IMR-90 (cell line): ENCODE results near the gene EGFR. TPM values are rescaled to one million over a fixed set of nuclear protein-coding genes. Genes with fewer than 3 reads are reported as not detected.

Source experiments
- ATAC-seq: fragments of 200-7000 bp; cut with Tn5 transposase; 2 replicates; pipeline ENCODE4 v1.9.1; 2020; ENCODE audit warnings: low read depth, mild to moderate bottlenecking, moderate library complexity
- BruUV-seq: library from RNA; stranded (reverse); fragments of 400-500 nt; replicated peaks from 2 replicates; lab custom pipeline; 2021; lab: Mats Ljungman, UMichigan
- CTCF ChIA-PET: fragments of 300-600 bp; formaldehyde crosslinking; extraction: SDS; loops from one replicate; lab custom pipeline; 2021; ENCODE audit warnings: antibody characterized with exemption; lab: Yijun Ruan, JAX
- POLR2A ChIA-PET: fragments of 300-600 bp; sonication (Branson Sonifier 250); formaldehyde crosslinking; loops from one replicate; lab custom pipeline; 2022; ENCODE audit warnings: antibody characterized with exemption; ENCODE audit not compliant: unreplicated experiment; lab: Charles Lee
- DNase-seq: peaks from one replicate; pipeline ENCODE4 v3.0.0; 2013
- H2AFZ ChIP-seq: replicated peaks from 2 replicates; pipeline ENCODE3; 2013; ENCODE audit warnings: low read length, mild to moderate bottlenecking; ENCODE audit not compliant: poor library complexity
- H2AK5ac ChIP-seq: 2 replicates; pipeline ENCODE4 v1.6.1; 2013; ENCODE audit warnings: low read depth, low read length, inconsistent platforms
- H2AK9ac ChIP-seq: replicated peaks from 2 replicates; pipeline ENCODE3; 2013; ENCODE audit warnings: mild to moderate bottlenecking, low read depth, low read length, moderate library complexity; ENCODE audit not compliant: poor library complexity
- H2BK120ac ChIP-seq: 2 replicates; pipeline ENCODE4 v1.6.1; 2013; ENCODE audit warnings: low read depth, low read length, inconsistent platforms
- H2BK15ac ChIP-seq: 3 replicates; pipeline ENCODE4 v1.6.1; 2013; ENCODE audit warnings: low read depth, low read length, inconsistent platforms
- H2BK20ac ChIP-seq: 2 replicates; pipeline ENCODE4 v1.6.1; 2013; ENCODE audit warnings: low read depth, mild to moderate bottlenecking, inconsistent platforms, low read length, moderate library complexity
- H2BK5ac ChIP-seq: 2 replicates; pipeline ENCODE4 v1.6.1; 2013; ENCODE audit warnings: mild to moderate bottlenecking, low read depth, low read length, inconsistent platforms; ENCODE audit not compliant: poor library complexity, severe bottlenecking
- H3K14ac ChIP-seq: replicated peaks from 2 replicates; pipeline ENCODE4 v1.6.1; 2013; ENCODE audit warnings: low read depth, low read length, inconsistent platforms
- H3K18ac ChIP-seq: 2 replicates; pipeline ENCODE4 v1.6.1; 2013; ENCODE audit warnings: low read depth, low read length, control low read depth
- H3K23ac ChIP-seq: 2 replicates; pipeline ENCODE4 v1.6.1; 2013; ENCODE audit warnings: low read depth, low read length, inconsistent platforms
- H3K27ac ChIP-seq: 2 replicates; pipeline ENCODE4 v1.5.1; 2013; ENCODE audit warnings: mild to moderate bottlenecking, control low read depth, low read length; ENCODE audit not compliant: insufficient read depth
- H3K27me3 ChIP-seq: 2 replicates; pipeline ENCODE4 v1.6.1; 2013; ENCODE audit warnings: low read length; ENCODE audit not compliant: control insufficient read depth, insufficient read depth
- H3K36me3 ChIP-seq: 2 replicates; pipeline ENCODE4 v1.6.1; 2013; ENCODE audit warnings: low read length, mixed read lengths; ENCODE audit not compliant: control insufficient read depth, insufficient read depth
- H3K4ac ChIP-seq: 2 replicates; pipeline ENCODE4 v1.6.1; 2013; ENCODE audit warnings: low read depth, low read length, inconsistent platforms
- H3K4me1 ChIP-seq: 2 replicates; pipeline ENCODE4 v1.6.1; 2013; ENCODE audit warnings: low read length, mixed read lengths; ENCODE audit not compliant: control insufficient read depth, insufficient read depth
- H3K4me2 ChIP-seq: 2 replicates; pipeline ENCODE4 v1.6.1; 2013; ENCODE audit warnings: low read depth, mild to moderate bottlenecking, control low read depth, low read length, moderate library complexity
- H3K4me3 ChIP-seq: 2 replicates; pipeline ENCODE4 v1.5.1; 2013; ENCODE audit warnings: low read depth, mild to moderate bottlenecking, control low read depth, low read length, moderate library complexity; ENCODE audit not compliant: insufficient read depth
- H3K56ac ChIP-seq: 2 replicates; pipeline ENCODE4 v1.6.1; 2013; ENCODE audit warnings: low read length, inconsistent platforms; ENCODE audit not compliant: insufficient read depth; ENCODE audit errors: extremely low read depth
- H3K79me1 ChIP-seq, 2 experiments: 2 replicates each; pipeline ENCODE4 v1.6.1; 2013; ENCODE audit warnings: low read length in 2 of 2, inconsistent platforms in 1 of 2, low read depth in 1 of 2
- H3K9ac ChIP-seq: 2 replicates; pipeline ENCODE4 v1.6.1; 2013; ENCODE audit warnings: low read depth, low read length, control low read depth
- H3K9me1 ChIP-seq: 2 replicates; pipeline ENCODE4 v1.6.1; 2013; ENCODE audit warnings: low read length, inconsistent platforms; ENCODE audit not compliant: insufficient read depth
- H3K9me3 ChIP-seq: 2 replicates; pipeline ENCODE4 v1.6.1; 2013; ENCODE audit warnings: low read length; ENCODE audit not compliant: control insufficient read depth, insufficient read depth
- H4K20me1 ChIP-seq: 2 replicates; pipeline ENCODE4 v1.6.1; 2013; ENCODE audit warnings: low read length, inconsistent platforms; ENCODE audit not compliant: insufficient read depth
- H4K5ac ChIP-seq: 2 replicates; pipeline ENCODE4 v1.6.1; 2013; ENCODE audit warnings: mild to moderate bottlenecking, low read depth, low read length, control low read depth
- H4K8ac ChIP-seq, 2 experiments: 2 replicates each; pipeline ENCODE4 v1.6.1; 2013; ENCODE audit warnings: low read depth in 2 of 2, low read length in 2 of 2, control low read depth in 1 of 2, inconsistent platforms in 1 of 2
- H4K91ac ChIP-seq: 2 replicates; pipeline ENCODE4 v1.6.1; 2013; ENCODE audit warnings: low read depth, low read length, inconsistent platforms; ENCODE audit not compliant: insufficient read depth
- CTCF ChIP-seq: conservative IDR thresholded peaks from 2 replicates; pipeline ENCODE4 v1.5.1; 2012; ENCODE audit warnings: mild to moderate bottlenecking, low read depth, low read length, improper control_type of control experiment
- ELK1 ChIP-seq: fragments of 150-350 bp; IDR thresholded peaks from 2 replicates; pipeline ENCODE4 v1.6.1; 2016; ENCODE audit warnings: low read depth, mild to moderate bottlenecking, low read length, moderate library complexity, borderline replicate concordance
- FOS ChIP-seq: fragments of 150-350 bp; IDR thresholded peaks from 2 replicates; pipeline ENCODE4 v1.6.1; 2016; ENCODE audit warnings: low read depth, low read length
- MAFK ChIP-seq: IDR thresholded peaks from 2 replicates; pipeline ENCODE4 v1.6.1; 2012; ENCODE audit warnings: low read depth, low read length, improper control_type of control experiment
- NFE2L2 ChIP-seq: fragments of 150-350 bp; IDR thresholded peaks from 2 replicates; pipeline ENCODE4 v1.6.1; 2016; ENCODE audit warnings: low read depth, mild to moderate bottlenecking, low read length
- POLR2A ChIP-seq: IDR thresholded peaks from 2 replicates; pipeline ENCODE4 v1.6.1; 2012; ENCODE audit warnings: mild to moderate bottlenecking, low read depth, low read length
- RAD21 ChIP-seq: IDR thresholded peaks from 2 replicates; pipeline ENCODE4 v1.6.1; 2012; ENCODE audit warnings: low read length, improper control_type of control experiment
- RCOR1 ChIP-seq: IDR thresholded peaks from 2 replicates; pipeline ENCODE4 v1.6.1; 2012; ENCODE audit warnings: mild to moderate bottlenecking, low read length, improper control_type of control experiment; ENCODE audit not compliant: insufficient replicate concordance
- RFX5 ChIP-seq: IDR thresholded peaks from 2 replicates; pipeline ENCODE4 v1.8.0; 2012; ENCODE audit warnings: low read depth, mild to moderate bottlenecking, low read length, moderate library complexity
- SMC3 ChIP-seq: fragments of 150-350 bp; IDR thresholded peaks from 2 replicates; pipeline ENCODE4 v1.6.1; 2016; ENCODE audit warnings: low read depth, mild to moderate bottlenecking, antibody characterized with exemption, low read length, moderate library complexity
- USF2 ChIP-seq: fragments of 150-350 bp; IDR thresholded peaks from 2 replicates; pipeline ENCODE4 v1.6.1; 2017; ENCODE audit warnings: mild to moderate bottlenecking, antibody characterized with exemption, low read length, low read depth
- WGBS, 2 experiments: methylation state at CpG; one replicate each; pipeline versions ENCODE4 v1.1.5 to v1.1.7; 2013; ENCODE audit warnings: missing lambda C conversion rate in 2 of 2; ENCODE audit not compliant: insufficient read length in 1 of 2; ENCODE audit errors: extremely low coverage in 2 of 2; 5-methylcytosine and 5-hydroxymethylcytosine counted together
- dilution Hi-C: fragments of 300-500 bp; cut with HindIII; formaldehyde crosslinking; loops from one replicate; pipeline ENCODE4 v1.14.3; 2018; ENCODE audit warnings: low sequenced_read_pairs; ENCODE audit not compliant: unreplicated experiment
- in situ Hi-C: fragments of 300-500 bp; cut with MboI; formaldehyde crosslinking; loops from 3 replicates; pipeline ENCODE4 v1.14.3; 2019; ENCODE audit warnings: low sequenced_read_pairs, inconsistent platforms, mixed read lengths
- intact Hi-C: fragments of 100-400 bp; cut with micrococcal nuclease; formaldehyde crosslinking; loops from 2 replicates; pipeline ENCODE4 v1.10.0; 2022
- polyA plus RNA-seq, 3 experiments: library from polyadenylated mRNA; depleted of rRNA; stranded (reverse); fragments of >200 nt; gene quantifications; 2 replicates each; pipeline ENCODE4 v1.2.3, GENCODE V29; 2012; ENCODE audit warnings: low replicate concordance in 1 of 3
- total RNA-seq: library from RNA; depleted of rRNA; stranded (reverse); fragments of >200 nt; gene quantifications from 2 replicates; pipeline ENCODE4 v1.2.3, GENCODE V29; 2012

The EGFR gene
- total and polyA plus RNA-seq, 2 of the 4 experiments (the other 2 are of a cell fraction) = 36.9 to 60.4 TPM

- no peak for DNase-seq
- H3K4me3 ChIP-seq = no peak overlapping the region
- H3K27me3 ChIP-seq = no peaks in the 10 kb centered on the region
- no peak overlapping the region for H2AK5ac ChIP-seq
- H3K79me1 ChIP-seq = peaks cover 20 to 70% of the 10 kb centered on the region in 2 experiments
- 0 out of 2 replicates have a peak, but pooled peaks cover 5% of the 10 kb centered on the region for H3K36me3 ChIP-seq
- H3K18ac ChIP-seq = 0 out of 2 replicates have a peak overlapping the region, but pooled peaks have one; percentile 8
- H4K8ac ChIP-seq = no peak overlapping the region
- H4K5ac ChIP-seq = peak overlapping the region; percentile 10; the same call in 1 of the 2 replicates
- H3K9me1 ChIP-seq = peaks cover 35% of the 10 kb centered on the region
- no peak overlapping the region for H2BK20ac ChIP-seq
- no peak overlapping the region for H3K4me2 ChIP-seq
- no peak for TF ChIP-seq FOS
- no peak for TF ChIP-seq RCOR1
- no peak for TF ChIP-seq CTCF
- no peak for TF ChIP-seq USF2
- no peak for TF ChIP-seq POLR2A
- TF ChIP-seq RFX5 = no peak
- no peak for TF ChIP-seq MAFK
- no peak for TF ChIP-seq RAD21
- TF ChIP-seq SMC3 = no peak
- no peak for TF ChIP-seq ELK1
- no peak for TF ChIP-seq NFE2L2
- H4K91ac ChIP-seq = no peak overlapping the region
- H2BK5ac ChIP-seq = peak overlapping the region; percentile 3
- peak overlapping the region; percentile 5; the same call in 1 of the 2 replicates for H3K4ac ChIP-seq
- no peak overlapping the region for H2BK120ac ChIP-seq
- H3K9ac ChIP-seq = no peak overlapping the region
- dilution Hi-C loops (no loop called here), intact Hi-C loops (no loop called here), in situ Hi-C loops (no loop called here)
- 0 out of 2 replicates have a peak overlapping the region, but pooled peaks have one; percentile 34 for H3K23ac ChIP-seq
- H3K9me3 ChIP-seq = no peaks in the 10 kb centered on the region
- no peak overlapping the region for H2AFZ ChIP-seq
- peaks cover 74% of the 10 kb centered on the region for H4K20me1 ChIP-seq
- WGBS, 2 experiments = no CpG with 5 or more reads among the region's 2 CpGs
- ATAC-seq = no peak
- H2AK9ac ChIP-seq = no peak overlapping the region
- H3K56ac ChIP-seq = no peak overlapping the region
- H2BK15ac ChIP-seq = no peak overlapping the region
- H3K27ac ChIP-seq = no peak overlapping the region
- H3K4me1 ChIP-seq = peaks cover 29% of the 10 kb centered on the region
- POLR2A ChIA-PET = no interaction called here
- peak overlapping the region; percentile 76 for H3K14ac ChIP-seq
- no TSS peak for BruUV-seq
- CTCF ChIA-PET = interaction anchor here (0.7 to 2.2 kb wide), 2 partner anchors 12 to 224 kb away, joined by 3 to 6 read pairs; partner anchors contain the start of gene EGFR
Observed at GRCh38 chr7:55031075-55031474, 12.3 kb downstream of the EGFR start.
